ENCODE data around the gene STK11. TPM values are rescaled to one million over a fixed set of nuclear protein-coding genes. Genes with fewer than 3 reads are reported as not detected.

STK11 gene
- total RNA-seq, 1 donor from 2014 or later = 61.6 TPM

DNA sequence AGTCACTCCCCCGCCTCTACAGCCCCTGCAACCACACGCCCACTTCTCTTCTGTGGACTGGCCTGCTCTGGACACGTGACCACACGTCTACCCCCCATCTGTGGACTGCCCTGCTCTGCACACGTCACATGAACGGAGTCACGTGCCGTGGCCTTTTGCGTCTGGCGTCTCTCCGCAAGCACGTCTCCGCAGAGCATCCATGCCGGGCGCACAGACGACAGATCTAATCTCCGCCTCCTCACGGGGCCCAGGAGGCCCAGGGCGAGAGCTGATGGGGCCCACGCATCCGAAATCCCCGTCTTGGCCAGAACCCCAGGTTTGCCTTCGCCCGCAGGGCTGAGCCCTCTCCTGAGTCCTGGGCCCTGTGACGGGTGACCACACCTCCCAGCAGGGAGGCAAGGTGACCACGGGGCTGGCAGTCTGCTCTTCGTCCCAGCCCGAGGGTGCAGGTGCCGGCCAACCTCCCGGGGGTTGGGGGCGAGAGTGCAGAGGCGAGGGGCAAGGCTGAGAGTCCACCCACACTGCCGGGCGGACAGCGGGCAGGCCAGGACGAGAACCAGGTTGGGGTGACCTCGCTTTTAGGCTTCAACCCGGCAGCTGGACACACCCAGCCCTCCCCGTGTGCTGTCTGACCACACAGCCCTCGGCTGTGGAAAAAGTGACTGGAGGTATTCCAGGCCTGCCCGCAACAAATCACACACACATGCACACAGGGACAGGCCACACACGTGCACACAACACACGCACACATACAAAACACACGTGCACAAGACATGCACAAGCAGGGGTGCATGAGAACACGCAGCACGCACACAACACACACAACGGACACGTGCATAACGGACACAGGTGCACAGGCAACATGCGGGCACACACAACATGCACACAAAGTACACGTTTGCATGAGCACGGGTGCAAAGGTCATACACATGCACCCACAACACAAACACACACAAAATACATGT is 35.4 kb upstream of the STK11 start:
- H3K27me3 Mint-ChIP-seq (ENCODE audit: low read depth, unreplicated experiment) = no peaks in the 10 kb centered on the region
- peaks cover 87% of the 10 kb centered on the region for H3K79me2 ChIP-seq (ENCODE audit: insufficient read depth, low read length)
- H3K36me3 Mint-ChIP-seq (ENCODE audit: low read depth, unreplicated experiment) = peaks cover 4% of the 10 kb centered on the region
- DNase-seq (ENCODE audit: low read depth) = peak; percentile 51
- H3K9ac ChIP-seq (ENCODE audit: low read length) = peak overlapping the region; percentile 71
- H3K9me3 Mint-ChIP-seq (ENCODE audit: unreplicated experiment) = no peaks in the 10 kb centered on the region
- peaks cover 18% of the 10 kb centered on the region for H3K4me1 Mint-ChIP-seq (ENCODE audit: low read depth, unreplicated experiment)
- H3K4me2 ChIP-seq (ENCODE audit: low read length) = peak overlapping the region; percentile 99
- no peak overlapping the region for H3K27ac ChIP-seq (ENCODE audit: low read depth, low read length)
- H2AFZ ChIP-seq (ENCODE audit: low read depth, low read length) = no peak overlapping the region
- H3K4me3 ChIP-seq (ENCODE audit: insufficient read depth, low read depth, low read length) = no peak overlapping the region
- no peaks in the 10 kb centered on the region for H3K27me3 ChIP-seq (ENCODE audit: insufficient read depth, low read length)
- TF ChIP-seq EZH2 (IDR thresholded peaks at IDR 0.05; ENCODE audit: insufficient read depth, low read length) = no peak
- TF ChIP-seq, protein P1, sequence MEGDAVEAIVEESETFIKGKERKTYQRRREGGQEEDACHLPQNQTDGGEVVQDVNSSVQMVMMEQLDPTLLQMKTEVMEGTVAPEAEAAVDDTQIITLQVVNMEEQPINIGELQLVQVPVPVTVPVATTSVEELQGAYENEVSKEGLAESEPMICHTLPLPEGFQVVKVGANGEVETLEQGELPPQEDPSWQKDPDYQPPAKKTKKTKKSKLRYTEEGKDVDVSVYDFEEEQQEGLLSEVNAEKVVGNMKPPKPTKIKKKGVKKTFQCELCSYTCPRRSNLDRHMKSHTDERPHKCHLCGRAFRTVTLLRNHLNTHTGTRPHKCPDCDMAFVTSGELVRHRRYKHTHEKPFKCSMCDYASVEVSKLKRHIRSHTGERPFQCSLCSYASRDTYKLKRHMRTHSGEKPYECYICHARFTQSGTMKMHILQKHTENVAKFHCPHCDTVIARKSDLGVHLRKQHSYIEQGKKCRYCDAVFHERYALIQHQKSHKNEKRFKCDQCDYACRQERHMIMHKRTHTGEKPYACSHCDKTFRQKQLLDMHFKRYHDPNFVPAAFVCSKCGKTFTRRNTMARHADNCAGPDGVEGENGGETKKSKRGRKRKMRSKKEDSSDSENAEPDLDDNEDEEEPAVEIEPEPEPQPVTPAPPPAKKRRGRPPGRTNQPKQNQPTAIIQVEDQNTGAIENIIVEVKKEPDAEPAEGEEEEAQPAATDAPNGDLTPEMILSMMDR (IDR thresholded peaks at IDR 0.05; ENCODE audit: insufficient read depth, low read depth, low read length) = no peak
- peak overlapping the region; percentile 1 for H3K4me3 Mint-ChIP-seq (ENCODE audit: unreplicated experiment)
- peaks cover 71% of the 10 kb centered on the region for H4K20me1 ChIP-seq (ENCODE audit: insufficient read depth, low read length)
- peaks cover 4% of the 10 kb centered on the region for H3K36me3 ChIP-seq (ENCODE audit: insufficient read depth, low read length)
- no peak for FAIRE-seq
- no peaks in the 10 kb centered on the region for H3K9me3 ChIP-seq (ENCODE audit: insufficient read depth, low read depth, low read length)
- peaks cover 41% of the 10 kb centered on the region for H3K4me1 ChIP-seq (ENCODE audit: insufficient read depth, low read length)
- H3K27ac Mint-ChIP-seq (ENCODE audit: unreplicated experiment) = peak overlapping the region; percentile 55

GRCh38 chr19:1170938-1171754 is 34.4 kb upstream of the STK11 start:
- no peak overlapping the region for H3K27ac ChIP-seq (ENCODE audit: low read depth, low read length)
- peaks cover 63% of the 10 kb centered on the region for H4K20me1 ChIP-seq (ENCODE audit: insufficient read depth, low read length)
- H2AFZ ChIP-seq (ENCODE audit: low read depth, low read length) = no peak overlapping the region
- no peak for DNase-seq (ENCODE audit: low read depth)
- peaks cover 4% of the 10 kb centered on the region for H3K36me3 ChIP-seq (ENCODE audit: insufficient read depth, low read length)
- Mint-ChIP-seq H3K27ac (ENCODE audit: unreplicated experiment) (peak overlapping the region; percentile 15), H3K36me3 (ENCODE audit: low read depth, unreplicated experiment) (peaks cover 4% of the 10 kb centered on the region), H3K4me3 (ENCODE audit: unreplicated experiment) (peak overlapping the region; percentile 60), H3K9me3 (ENCODE audit: unreplicated experiment) (no peaks in the 10 kb centered on the region), H3K4me1 (ENCODE audit: low read depth, unreplicated experiment) (peaks cover 18% of the 10 kb centered on the region), H3K27me3 (ENCODE audit: low read depth, unreplicated experiment) (no peaks in the 10 kb centered on the region)
- H3K27me3 ChIP-seq (ENCODE audit: insufficient read depth, low read length) = no peaks in the 10 kb centered on the region
- H3K9ac ChIP-seq (ENCODE audit: low read length) = no peak overlapping the region
- H3K9me3 ChIP-seq (ENCODE audit: insufficient read depth, low read depth, low read length) = no peaks in the 10 kb centered on the region
- TF ChIP-seq, protein P1 (IDR thresholded peaks at IDR 0.05; ENCODE audit: insufficient read depth, low read depth, low read length) = no peak
- TF ChIP-seq EZH2 (IDR thresholded peaks at IDR 0.05; ENCODE audit: insufficient read depth, low read length) = no peak
- H3K79me2 ChIP-seq (ENCODE audit: insufficient read depth, low read length) = peaks cover 79% of the 10 kb centered on the region
- no peak overlapping the region for H3K4me3 ChIP-seq (ENCODE audit: insufficient read depth, low read depth, low read length)
- FAIRE-seq = no peak
- H3K4me2 ChIP-seq (ENCODE audit: low read length) = peak overlapping the region; percentile 99
- peaks cover 41% of the 10 kb centered on the region for H3K4me1 ChIP-seq (ENCODE audit: insufficient read depth, low read length)
